HCT116 (cell line): ENCODE measurements around the gene GPAT3. TPM values are rescaled to one million over a fixed set of nuclear protein-coding genes. Genes with fewer than 3 reads are reported as not detected.
"Not testable (repeated sequence)": the region's sequence is repeated elsewhere in the genome, so short reads cannot be mapped to it uniquely, and the experiment has no call there.

Experiments used
- ATAC-seq: fragments of 200-7000 bp; cut with Tn5 transposase; 2 replicates; pipeline ENCODE4 v1.9.1; 2020; ENCODE audit warnings: mild to moderate bottlenecking, moderate library complexity
- BruUV-seq: library from RNA; stranded (reverse); fragments of 400-500 nt; replicated peaks from 2 replicates; lab custom pipeline; 2021; lab: Mats Ljungman, UMichigan
- CTCF ChIA-PET: fragments of 300-600 bp; sonication (Branson Sonifier 250); formaldehyde crosslinking; loops from one replicate; lab custom pipeline; 2021; ENCODE audit warnings: antibody characterized with exemption; lab: Charles Lee
- POLR2A ChIA-PET: fragments of 300-600, 350-600 bp; sonication (Branson Sonifier 250); formaldehyde crosslinking; loops from one replicate; lab custom pipeline; 2021; ENCODE audit warnings: antibody characterized with exemption; lab: Charles Lee
- RAD21 ChIA-PET, 2 experiments: fragments of 300-600 bp; sonication (Branson Sonifier 250); formaldehyde crosslinking; loops; one replicate each; lab custom pipeline; 2023; ENCODE audit warnings: low total read pairs in 2 of 2; ENCODE audit not compliant: uncharacterized antibody in 2 of 2, unreplicated experiment in 2 of 2, low non-redundant PET in 1 of 2; lab: Charles Lee
- DNase-seq: peaks from one replicate; pipeline ENCODE4 v3.0.0-alpha.2; 2010; ENCODE audit warnings: low read depth, low spot score
- H2AFZ ChIP-seq: fragments of 200-600 bp; shearing (Covaris generic), sonication (generic); 2 replicates; pipeline ENCODE4 v1.6.1; 2017; ENCODE audit warnings: low read depth, mixed run types, mixed read lengths, antibody characterized with exemption, low read length; ENCODE audit not compliant: poor library complexity, severe bottlenecking
- H3K27ac ChIP-seq: 2 replicates; pipeline ENCODE4 v1.5.1; 2012; ENCODE audit warnings: low read depth, low read length
- H3K27me3 ChIP-seq: fragments of 200-600 bp; sonication (generic); 2 replicates; pipeline ENCODE4 v1.6.1; 2016; ENCODE audit warnings: mixed run types, low read length, mixed read lengths; ENCODE audit not compliant: insufficient read depth
- H3K36me3 ChIP-seq, 2 experiments: fragments of 200-500 bp in 1 of 2; fragments of 200-600 bp in 1 of 2; sonication (Bioruptor generic) in 1 of 2; sonication (generic) in 1 of 2; 2 replicates each; pipeline versions ENCODE4 v1.5.1 to v1.6.1; 2014 to 2016; ENCODE audit warnings: low read length in 2 of 2, inconsistent platforms in 1 of 2, mixed read lengths in 1 of 2, mixed run types in 1 of 2; ENCODE audit not compliant: insufficient read depth in 2 of 2, control insufficient read depth in 1 of 2
- H3K4me1 ChIP-seq, 2 experiments: fragments of 200-600 bp in 1 of 2; sonication (generic) in 1 of 2; 2 replicates each; pipeline versions ENCODE4 v1.5.1 to v1.6.1; 2012 to 2017; ENCODE audit warnings: low read length in 2 of 2, inconsistent platforms in 1 of 2, mild to moderate bottlenecking in 1 of 2, mixed read lengths in 1 of 2, mixed run types in 1 of 2, moderate library complexity in 1 of 2; ENCODE audit not compliant: insufficient read depth in 2 of 2, control insufficient read depth in 1 of 2
- H3K4me2 ChIP-seq: fragments of 200-600 bp; sonication (generic); 2 replicates; pipeline ENCODE4 v1.6.1; 2017; ENCODE audit warnings: mixed run types, low read length, mixed read lengths
- H3K4me3 ChIP-seq, 2 experiments: fragments of 200-600 bp in 1 of 2; sonication (generic) in 1 of 2; replicated peaks in 1 of 2; 2 replicates each; pipeline ENCODE4 v1.5.1; 2011 to 2016; ENCODE audit warnings: low read length in 2 of 2, control low read depth in 1 of 2, low read depth in 1 of 2, mild to moderate bottlenecking in 1 of 2, mixed read lengths in 1 of 2, mixed run types in 1 of 2
- H3K79me2 ChIP-seq: fragments of 200-600 bp; sonication (generic); 2 replicates; pipeline ENCODE4 v1.6.1; 2017; ENCODE audit warnings: mild to moderate bottlenecking, mixed run types, low read length, moderate library complexity, mixed read lengths; ENCODE audit not compliant: insufficient read depth
- H3K9ac ChIP-seq: fragments of 200-600 bp; sonication (generic); 2 replicates; pipeline ENCODE4 v1.6.1; 2016; ENCODE audit warnings: low read length, mixed read lengths
- H3K9me2 ChIP-seq: fragments of 200-600 bp; sonication (generic), shearing (Covaris generic); 2 replicates; pipeline ENCODE4 v1.6.1; 2017; ENCODE audit warnings: mixed run types, mild to moderate bottlenecking, moderate library complexity; ENCODE audit not compliant: insufficient read depth
- H3K9me3 ChIP-seq, 2 experiments: fragments of 200-500 bp in 1 of 2; fragments of 200-600 bp in 1 of 2; sonication (Bioruptor generic) in 1 of 2; sonication (generic) in 1 of 2; 2 replicates each; pipeline ENCODE4 v1.6.1; 2014 to 2017; ENCODE audit warnings: low read length in 2 of 2, mixed read lengths in 2 of 2, inconsistent platforms in 1 of 2, low read depth in 1 of 2, mild to moderate bottlenecking in 1 of 2, mixed run types in 1 of 2, moderate library complexity in 1 of 2; ENCODE audit not compliant: control insufficient read depth in 1 of 2, insufficient read depth in 1 of 2
- H4K20me1 ChIP-seq: fragments of 200-600 bp; sonication (generic), shearing (Covaris generic); 2 replicates; pipeline ENCODE4 v1.6.1; 2017; ENCODE audit warnings: mixed run types, mild to moderate bottlenecking, moderate library complexity; ENCODE audit not compliant: insufficient read depth
- ELF1 ChIP-seq: IDR thresholded peaks from 2 replicates; pipeline ENCODE4 v1.6.1; 2012; ENCODE audit warnings: low read depth, borderline replicate concordance
- EZH2 ChIP-seq: fragments of 200-600 bp; sonication (generic); IDR thresholded peaks from 2 replicates; pipeline ENCODE4 v1.6.1; 2017; ENCODE audit warnings: antibody characterized with exemption, mixed run types
- POLR2AphosphoS5 ChIP-seq: IDR thresholded peaks from 2 replicates; pipeline ENCODE4 v1.6.1; 2011; ENCODE audit warnings: mild to moderate bottlenecking, low read depth, low read length, moderate library complexity
- SRF ChIP-seq: IDR thresholded peaks from 2 replicates; pipeline ENCODE4 v1.6.1; 2012; ENCODE audit warnings: low read depth
- YY1 ChIP-seq: IDR thresholded peaks from 2 replicates; pipeline ENCODE4 v1.6.1; 2011; ENCODE audit warnings: low read length, low read depth, moderate library complexity, mild to moderate bottlenecking; ENCODE audit not compliant: insufficient replicate concordance; ENCODE audit errors: extremely low read depth
- intact Hi-C: fragments of 100-400 bp; cut with micrococcal nuclease; formaldehyde crosslinking; loops from 2 replicates; pipeline ENCODE4 v1.10.0; 2022
- total RNA-seq: library from RNA; stranded (reverse); gene quantifications from one replicate; pipeline ENCODE4 v1.2.1, GENCODE V29; 2021; ENCODE audit not compliant: unreplicated experiment
- TF ChIP-seq, protein P1 (sequence below): IDR thresholded peaks from 2 replicates; pipeline ENCODE4 v1.6.1; 2012

GPAT3 gene
- total RNA-seq, 1 experiment from 2014 or later: 36.7 TPM

GRCh38 chr4:83501671-83502070 lies 34.2 kb upstream of the GPAT3 start:
- BruUV-seq, POLR2A ChIA-PET, H3K79me2 ChIP-seq, H3K4me3 ChIP-seq, H3K27me3 ChIP-seq, H3K27ac ChIP-seq, DNase-seq, ATAC-seq, H3K4me2 ChIP-seq, H3K36me3 ChIP-seq, H3K9me3 ChIP-seq, CTCF ChIA-PET, RAD21 ChIA-PET, H3K9ac ChIP-seq, H2AFZ ChIP-seq, H3K4me1 ChIP-seq, H3K9me2 ChIP-seq, H4K20me1 ChIP-seq: not testable (repeated sequence)
- intact Hi-C loops: loop anchor here (10.0 kb wide), 1 partner anchor 1003 kb away; no protein-coding TSS in a partner anchor

DNA sequence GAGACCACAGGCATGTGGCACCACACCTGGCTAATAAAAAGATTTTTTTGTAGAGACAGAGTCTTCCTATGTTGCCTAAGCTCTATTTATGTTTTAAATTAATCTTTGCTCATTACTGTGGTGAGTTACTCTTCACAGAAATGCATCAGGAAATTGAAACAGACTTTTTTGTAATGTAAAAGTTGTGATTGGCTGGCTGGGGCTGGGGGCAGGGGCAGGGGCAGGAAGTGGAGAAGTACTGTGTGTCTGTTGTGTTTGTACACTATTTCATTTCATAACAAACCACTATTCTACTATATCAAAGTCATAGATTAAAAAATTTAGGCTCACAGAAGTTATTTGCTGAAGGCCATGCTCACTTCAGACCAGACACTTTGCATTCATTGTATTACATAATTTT lies 31.9 kb upstream of the GPAT3 start:
- intact Hi-C loops: loop anchor here (10.0 kb wide), 1 partner anchor 1001 kb away; no protein-coding TSS in a partner anchor
- H3K27ac ChIP-seq: no peak overlapping the region
- ChIA-PET RAD21 (interaction anchor here in 1 of 2 experiments (0.7 kb wide), 1 partner anchor 163 kb away, joined by 7 read pairs; no protein-coding TSS in a partner anchor), POLR2A (interaction anchor here (0.7 kb wide), 1 partner anchor 198 kb away, joined by 3 read pairs; no protein-coding TSS in a partner anchor), CTCF (no interaction called here)
- no peaks in the 10 kb centered on the region for H3K27me3 ChIP-seq
- H3K79me2 ChIP-seq: no peaks in the 10 kb centered on the region
- no TSS peak for BruUV-seq
- no peaks in the 10 kb centered on the region for H3K9me2 ChIP-seq
- no peak for ATAC-seq
- no peak overlapping the region for H2AFZ ChIP-seq
- no peaks in the 10 kb centered on the region for H3K4me1 ChIP-seq
- H3K4me2 ChIP-seq: no peak overlapping the region
- H3K36me3 ChIP-seq: no peaks in the 10 kb centered on the region
- H3K9ac ChIP-seq: no peak overlapping the region
- no peak overlapping the region for H3K4me3 ChIP-seq
- no peaks in the 10 kb centered on the region for H4K20me1 ChIP-seq
- H3K9me3 ChIP-seq: no peaks in the 10 kb centered on the region
- DNase-seq: no peak
- TF ChIP-seq, protein P1, sequence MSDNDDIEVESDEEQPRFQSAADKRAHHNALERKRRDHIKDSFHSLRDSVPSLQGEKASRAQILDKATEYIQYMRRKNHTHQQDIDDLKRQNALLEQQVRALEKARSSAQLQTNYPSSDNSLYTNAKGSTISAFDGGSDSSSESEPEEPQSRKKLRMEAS: no peak
- TF ChIP-seq SRF: no peak
- TF ChIP-seq POLR2AphosphoS5: no peak
- no peak for TF ChIP-seq YY1
- TF ChIP-seq ELF1: no peak
- TF ChIP-seq EZH2: no peak
